Iris pigment epithelial cell (primary cell): ENCODE results near the gene NAA80.
"Not testable (repeated sequence)": the region's sequence is repeated elsewhere in the genome, so short reads cannot be mapped to it uniquely, and the experiment has no call there.

Experiments used
- DNase-seq: peaks from one replicate; pipeline ENCODE4 v3.0.0-alpha.2; 2011; ENCODE audit warnings: low read depth

NAA80 gene

DNA sequence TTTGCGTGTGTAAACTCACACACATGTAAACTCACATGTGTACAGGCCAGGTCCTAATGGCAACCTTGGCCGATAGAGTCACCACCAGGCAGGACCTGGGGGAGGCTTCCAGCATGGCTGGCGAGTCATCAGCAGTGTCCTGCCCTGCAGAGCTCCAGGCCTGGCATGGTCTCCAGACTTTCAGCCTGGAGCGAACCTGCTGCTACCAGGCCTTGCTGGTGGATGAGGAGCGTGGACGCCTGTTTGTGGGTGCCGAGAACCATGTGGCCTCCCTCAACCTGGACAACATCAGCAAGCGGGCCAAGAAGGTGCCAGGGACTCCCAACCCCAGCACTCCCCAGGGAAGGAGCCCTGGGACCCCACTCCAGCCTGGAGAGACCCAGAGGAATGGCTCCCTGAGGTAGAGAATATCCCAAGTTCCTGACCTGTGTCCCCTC, 29.2 kb downstream of the NAA80 start:
- no peak for DNase-seq

DNA sequence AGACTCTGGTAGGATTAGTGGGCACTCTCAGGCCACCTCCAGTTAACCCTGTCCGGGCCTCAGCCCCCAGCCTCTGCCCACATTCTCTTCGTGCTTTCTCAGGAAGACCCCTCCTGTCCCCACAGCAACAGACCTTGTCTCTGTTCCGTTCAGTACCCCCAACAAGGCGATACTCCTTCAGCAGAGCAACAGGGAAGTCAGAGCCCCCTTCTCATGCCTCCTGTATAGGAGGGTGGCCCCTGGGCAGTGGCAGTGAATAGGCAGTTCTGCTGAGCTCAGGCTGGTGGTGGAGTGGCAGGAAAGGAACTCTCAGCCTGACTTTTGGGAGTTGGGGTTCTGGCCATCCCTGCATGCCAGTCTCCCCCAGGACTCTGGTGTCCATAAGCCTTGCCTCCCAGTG, 29.7 kb downstream of the NAA80 start:
- DNase-seq: no peak

DNA sequence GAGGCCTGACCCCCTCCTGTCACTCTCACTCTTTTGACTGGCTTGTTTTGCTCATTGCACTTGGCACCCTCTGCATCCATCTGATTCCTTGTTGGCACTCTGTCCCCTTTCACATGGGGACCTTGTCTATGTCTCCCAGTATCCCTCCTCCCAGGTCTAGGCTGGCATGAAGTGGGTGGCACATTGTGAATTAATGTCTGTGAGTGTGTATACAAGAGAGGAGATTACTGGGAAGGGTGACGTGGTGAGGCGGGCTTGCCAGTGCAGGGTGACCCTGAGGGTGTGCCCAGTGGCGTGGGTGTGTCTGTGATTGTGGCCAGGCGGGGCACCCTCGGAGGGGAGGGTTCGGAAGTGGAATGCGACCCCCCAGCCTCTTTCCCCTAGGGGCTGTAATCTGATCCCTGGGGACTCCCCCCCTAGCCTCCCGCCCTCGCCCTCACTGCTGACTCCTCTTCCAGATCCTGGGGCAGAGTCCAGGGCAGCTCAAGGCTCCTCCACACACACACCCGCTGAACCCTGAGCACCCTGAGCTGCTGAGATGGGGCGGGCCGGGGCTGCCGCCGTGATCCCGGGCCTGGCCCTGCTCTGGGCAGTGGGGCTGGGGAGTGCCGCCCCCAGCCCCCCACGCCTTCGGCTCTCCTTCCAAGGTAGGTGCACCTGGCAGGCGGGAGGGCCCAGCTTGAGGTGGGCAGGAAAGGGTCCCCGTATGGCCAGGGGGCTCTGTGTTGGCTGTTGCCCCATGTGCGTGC, 30.3 kb downstream of the NAA80 start, which contains the start of gene SEMA3B:
Gene SEMA3B (plus strand): TSS at position 445 of the 749 bp plus-strand sequence. CDS start 94 bp downstream, at position 539.
- DNase-seq: no peak

DNA sequence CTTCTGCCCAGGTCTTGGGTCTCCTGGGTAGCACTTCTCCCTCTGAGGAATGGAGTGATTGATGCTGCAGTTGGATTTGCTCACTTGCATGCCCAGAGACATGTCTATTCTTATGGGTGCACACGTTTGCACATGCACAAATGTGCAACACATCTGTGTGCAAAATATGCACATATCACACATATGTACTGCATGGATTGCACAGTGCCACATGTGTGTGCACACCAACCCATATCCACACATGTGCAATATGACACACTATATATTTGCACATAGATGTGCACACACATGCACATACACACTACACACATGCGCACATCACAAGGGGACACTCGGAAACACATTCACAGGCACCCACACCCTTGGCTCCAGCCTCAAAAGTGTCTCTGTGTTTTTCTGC, 30.9 kb downstream of the NAA80 start:
- no peak for DNase-seq

DNA sequence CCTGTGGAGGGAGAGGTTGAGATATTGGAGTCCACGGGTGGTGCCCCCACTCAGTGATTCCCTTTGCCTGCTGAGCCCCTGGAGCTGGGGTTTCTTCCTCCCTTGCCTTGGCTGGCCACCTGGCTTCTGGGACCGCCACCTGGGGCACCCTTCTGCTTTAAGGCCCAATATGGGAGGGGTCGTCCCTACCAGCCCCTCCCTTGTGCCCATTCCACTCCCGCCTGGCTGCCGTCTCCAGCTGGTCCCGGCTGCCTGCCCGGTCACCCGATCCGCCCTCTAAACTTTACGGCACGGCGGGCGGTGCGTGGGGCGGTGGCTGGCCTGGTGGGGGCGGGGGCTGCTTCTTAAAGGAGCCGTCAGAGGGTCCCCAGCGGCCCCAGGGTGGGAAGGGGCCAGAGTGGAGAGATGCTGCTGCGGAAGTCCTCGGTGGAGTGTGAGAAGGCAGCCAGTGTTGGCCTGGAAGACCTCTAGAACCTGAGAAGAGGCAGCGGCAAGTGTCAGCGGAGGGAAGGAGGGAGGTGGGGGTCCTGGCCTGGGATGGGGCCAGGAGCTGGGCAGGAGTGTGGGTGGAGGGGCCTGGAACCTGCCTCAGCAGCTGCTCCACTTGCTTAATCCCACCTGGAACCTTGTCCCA, 31.8 kb downstream of the NAA80 start:
- DNase-seq: no peak

DNA sequence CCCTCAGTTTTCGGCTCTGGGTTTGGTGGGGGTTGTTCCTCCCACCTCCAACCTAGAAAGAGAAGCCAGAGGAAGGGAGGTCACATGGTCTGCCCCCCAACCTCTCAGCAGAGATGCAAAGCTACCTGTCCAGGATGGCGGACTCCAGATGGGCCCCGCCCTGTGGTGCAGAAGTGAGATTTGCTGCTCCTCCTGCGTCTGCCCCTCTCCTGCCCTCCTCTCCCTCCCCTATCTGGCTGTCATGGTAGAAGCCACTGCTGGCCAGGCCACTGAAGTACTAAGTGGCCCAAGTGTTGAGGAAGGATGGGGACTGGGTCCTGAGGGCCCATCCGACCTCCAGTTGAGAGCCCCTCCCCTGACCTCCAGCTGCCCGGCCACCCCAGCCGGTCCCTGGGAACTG, 32.4 kb downstream of the NAA80 start:
- DNase-seq: no peak

DNA sequence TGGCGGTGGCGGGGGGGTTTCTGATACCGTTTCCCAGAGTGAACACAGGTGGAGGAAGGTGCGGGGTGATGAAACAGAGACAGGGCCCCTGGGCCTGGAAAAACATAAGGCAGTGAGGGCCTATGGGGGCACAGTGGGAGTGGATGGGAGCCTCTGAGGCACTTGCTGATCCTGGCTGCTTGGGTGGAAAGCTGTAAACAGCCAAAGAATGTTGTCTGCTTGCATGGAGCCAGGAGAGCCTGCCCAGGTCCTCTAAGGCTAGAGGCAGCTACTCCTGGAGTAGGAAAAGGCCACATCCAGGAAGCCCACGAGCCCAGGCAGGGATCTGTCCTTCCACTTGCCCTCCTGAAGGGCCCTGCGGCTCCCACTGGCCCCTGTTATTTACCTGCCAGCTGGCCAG, 33.2 kb downstream of the NAA80 start:
- no peak for DNase-seq

DNA sequence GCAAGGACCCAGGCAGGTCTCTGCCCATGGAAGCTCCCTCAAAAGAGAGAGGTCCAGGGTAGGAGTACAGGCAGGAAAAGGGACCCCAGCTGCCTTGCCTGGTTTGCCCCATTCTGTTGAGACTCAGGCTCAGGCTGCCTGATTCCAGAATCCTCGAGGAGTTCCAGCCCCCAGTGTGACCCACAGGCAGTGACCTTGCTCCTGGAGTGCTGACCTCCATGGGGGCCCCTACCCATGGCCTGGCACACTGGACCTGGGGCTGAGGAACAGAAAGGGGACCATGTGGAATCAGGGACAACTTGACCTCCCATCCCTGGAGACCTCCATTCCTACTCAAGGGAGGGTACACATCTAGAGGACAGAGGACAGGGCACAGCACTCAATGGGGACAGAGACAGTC, 33.6 kb downstream of the NAA80 start:
- DNase-seq: no peak

DNA sequence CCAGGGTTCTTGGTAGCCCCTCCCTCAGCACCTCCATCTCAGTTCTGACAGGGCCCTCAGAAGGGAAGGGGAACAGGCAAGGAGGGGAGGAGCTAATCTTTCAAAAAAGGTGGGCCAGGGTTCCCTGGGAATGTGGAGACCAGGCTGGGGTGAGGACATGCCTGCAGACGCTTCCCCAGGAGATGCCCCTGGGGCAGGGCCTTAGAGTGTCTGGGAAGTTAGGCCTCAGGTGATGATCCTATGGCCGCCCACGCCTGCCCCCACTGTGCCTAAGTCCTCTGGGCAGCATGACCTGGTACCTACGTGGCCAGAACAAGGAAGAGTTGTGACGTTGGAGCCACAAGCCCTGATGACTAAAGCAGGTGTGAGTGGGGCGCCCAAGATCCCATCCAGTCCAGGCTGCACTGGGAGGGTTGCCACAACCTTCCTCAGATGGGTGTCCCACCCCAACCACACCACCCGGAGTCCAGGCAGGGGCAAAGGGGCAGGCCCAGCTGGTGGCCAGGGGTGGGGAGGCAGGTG, 34.2 kb downstream of the NAA80 start:
- DNase-seq: no peak

DNA sequence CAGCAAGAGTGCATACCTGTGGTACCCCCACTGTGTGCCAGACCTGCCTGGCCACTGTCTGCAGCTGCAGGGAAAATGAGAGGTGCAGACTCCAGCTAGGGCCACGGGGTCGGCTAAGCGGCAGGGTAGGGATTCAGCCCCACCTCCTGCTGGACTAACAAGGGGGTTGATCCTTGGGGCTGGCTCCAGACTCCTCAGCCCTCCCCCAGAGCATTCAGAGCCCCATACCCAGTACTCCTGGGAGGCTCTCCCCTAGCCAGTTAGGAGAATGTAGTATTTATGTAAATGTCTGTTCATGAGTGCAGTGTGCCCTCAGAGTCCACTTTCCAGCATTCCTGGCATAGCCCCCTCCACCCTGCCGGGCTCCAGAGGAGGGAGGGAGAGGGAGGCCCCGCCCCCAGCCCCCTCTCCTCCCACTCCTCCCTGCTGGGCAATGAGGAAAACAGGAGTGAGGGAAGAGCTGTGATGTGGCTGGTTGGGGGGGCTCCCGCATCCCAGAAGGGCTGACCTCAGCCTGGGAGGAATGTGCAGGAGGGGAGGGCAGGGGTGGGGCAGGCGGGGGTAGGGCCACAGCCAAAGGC, 34.7 kb downstream of the NAA80 start:
- DNase-seq: peak; percentile 81

DNA sequence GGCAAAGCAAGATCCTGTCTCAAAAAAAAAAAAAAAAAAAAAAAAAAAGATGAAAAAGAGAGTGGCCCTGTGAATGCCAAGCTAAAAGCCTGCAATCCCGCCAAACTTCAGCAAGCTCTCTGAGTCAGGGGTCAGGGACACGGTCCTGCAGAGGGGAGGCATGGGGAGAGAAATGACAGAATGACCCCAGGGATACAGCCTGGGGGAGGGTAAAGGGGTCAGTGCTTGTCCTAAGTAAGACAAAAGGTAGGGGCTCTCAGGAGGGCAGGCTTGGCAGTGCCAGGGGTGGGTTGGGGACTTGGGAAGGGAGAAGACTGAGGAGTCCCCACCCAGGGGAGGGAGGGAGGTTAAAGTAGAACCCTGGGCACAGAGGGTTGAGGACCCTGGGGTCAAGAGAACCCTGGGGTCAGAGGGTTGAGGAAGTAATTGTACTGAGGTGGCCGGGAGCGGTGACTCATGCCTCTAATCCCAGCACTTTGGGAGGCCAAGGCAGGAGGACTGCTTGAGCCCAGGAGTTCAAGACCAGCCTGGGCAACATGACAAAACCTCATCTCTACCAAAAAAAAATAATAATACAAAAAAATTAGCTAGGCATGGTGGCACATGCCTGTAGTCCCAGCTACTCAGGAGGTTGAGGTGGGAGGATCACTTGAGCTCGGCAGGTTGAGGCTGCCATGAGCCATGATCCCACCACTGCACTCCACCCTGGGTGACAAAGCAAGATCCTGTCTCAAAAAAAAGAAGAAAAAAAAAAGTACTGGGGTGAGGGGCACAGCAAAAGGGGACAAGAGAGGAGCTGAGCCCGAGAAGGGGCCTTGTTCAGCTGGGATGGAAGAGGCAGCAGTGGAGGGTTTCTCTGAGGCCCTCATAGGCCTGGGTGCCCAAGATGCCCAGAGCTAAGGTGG, 35.5 kb downstream of the NAA80 start:
- no peak for DNase-seq

DNA sequence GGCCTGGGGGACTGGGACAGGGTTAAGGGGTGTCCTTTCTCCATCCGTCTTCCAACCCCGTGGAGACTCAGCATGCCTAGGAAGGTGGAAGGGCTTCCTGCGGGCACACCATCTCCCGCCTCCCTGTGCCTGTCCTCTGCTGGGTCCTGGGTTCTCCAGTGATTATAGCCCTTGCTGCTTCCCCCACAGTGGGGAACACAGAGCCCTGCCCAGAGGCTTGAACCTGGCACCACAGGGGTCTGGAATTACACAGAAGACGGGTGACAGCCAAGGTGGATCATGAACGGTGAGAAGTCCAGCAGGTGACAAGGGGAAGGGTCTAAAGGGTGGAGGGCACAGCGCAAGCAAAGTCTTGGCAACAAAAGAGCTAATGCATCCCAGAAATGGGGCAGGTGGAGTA, 36.4 kb downstream of the NAA80 start:
- no peak for DNase-seq

DNA sequence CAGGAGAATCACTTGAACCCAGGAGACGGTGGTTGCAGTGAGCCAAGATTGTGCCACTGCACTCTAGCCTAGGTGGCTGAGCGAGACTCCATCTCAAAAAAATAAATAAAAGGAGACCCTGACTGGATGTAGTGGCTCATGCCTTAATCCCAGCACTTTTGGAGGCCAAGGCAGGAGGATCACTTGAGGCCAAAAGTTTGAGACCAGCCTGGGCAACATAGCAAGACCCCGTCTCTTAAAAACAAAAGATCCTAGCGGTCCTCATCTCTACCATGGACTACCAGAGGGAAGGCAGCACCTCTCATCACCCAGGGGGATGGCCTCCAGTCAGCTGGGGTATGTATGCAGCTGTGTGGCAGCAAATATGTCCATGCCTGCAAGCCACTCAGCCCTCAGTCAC, 37.0 kb downstream of the NAA80 start:
- DNase-seq: not testable (repeated sequence)

DNA sequence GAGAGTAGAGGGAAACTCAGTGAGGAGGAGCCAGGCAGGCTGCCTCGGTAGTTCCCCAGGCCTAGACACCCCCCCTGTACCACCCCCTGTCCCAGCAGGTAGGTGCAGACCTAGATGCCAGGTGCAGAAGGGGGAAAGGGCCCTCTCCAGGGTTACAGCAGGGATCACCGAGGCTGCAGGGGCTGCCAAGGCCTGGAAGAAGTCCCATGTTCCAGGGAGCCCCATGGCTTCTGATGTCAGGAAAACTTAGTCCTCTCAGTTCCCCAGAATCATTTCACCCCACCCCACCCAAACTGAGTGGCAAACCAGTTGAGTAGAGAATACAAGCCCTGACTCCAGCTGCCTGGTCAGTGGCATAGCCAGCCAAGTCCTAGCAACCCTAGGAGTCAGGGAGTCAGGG, 37.7 kb downstream of the NAA80 start:
- no peak for DNase-seq

DNA sequence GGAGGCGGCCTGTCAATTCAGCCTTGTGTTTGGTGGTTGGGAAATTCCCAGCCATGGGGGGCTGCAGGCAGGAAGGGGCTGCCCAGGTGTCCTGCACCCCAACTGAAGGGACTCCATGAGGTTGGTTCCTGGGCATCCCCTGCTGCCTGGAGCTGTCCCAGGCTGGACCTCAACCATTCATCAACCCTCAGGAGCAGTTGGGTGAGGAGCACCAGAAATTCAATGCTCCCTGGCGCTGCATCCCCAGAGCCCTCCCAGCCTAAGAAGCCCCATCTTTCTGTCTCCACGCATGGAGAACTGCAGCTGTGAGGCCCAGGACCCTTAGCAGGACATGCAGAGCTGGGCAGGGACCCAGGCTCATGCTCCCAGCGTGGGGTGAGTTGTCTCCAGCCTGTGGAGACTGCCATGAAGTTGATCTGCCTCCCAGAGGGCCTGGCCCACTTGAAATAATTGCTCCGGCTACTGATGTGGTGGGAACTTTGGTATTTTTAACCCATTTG, 38.2 kb downstream of the NAA80 start:
- DNase-seq: no peak

DNA sequence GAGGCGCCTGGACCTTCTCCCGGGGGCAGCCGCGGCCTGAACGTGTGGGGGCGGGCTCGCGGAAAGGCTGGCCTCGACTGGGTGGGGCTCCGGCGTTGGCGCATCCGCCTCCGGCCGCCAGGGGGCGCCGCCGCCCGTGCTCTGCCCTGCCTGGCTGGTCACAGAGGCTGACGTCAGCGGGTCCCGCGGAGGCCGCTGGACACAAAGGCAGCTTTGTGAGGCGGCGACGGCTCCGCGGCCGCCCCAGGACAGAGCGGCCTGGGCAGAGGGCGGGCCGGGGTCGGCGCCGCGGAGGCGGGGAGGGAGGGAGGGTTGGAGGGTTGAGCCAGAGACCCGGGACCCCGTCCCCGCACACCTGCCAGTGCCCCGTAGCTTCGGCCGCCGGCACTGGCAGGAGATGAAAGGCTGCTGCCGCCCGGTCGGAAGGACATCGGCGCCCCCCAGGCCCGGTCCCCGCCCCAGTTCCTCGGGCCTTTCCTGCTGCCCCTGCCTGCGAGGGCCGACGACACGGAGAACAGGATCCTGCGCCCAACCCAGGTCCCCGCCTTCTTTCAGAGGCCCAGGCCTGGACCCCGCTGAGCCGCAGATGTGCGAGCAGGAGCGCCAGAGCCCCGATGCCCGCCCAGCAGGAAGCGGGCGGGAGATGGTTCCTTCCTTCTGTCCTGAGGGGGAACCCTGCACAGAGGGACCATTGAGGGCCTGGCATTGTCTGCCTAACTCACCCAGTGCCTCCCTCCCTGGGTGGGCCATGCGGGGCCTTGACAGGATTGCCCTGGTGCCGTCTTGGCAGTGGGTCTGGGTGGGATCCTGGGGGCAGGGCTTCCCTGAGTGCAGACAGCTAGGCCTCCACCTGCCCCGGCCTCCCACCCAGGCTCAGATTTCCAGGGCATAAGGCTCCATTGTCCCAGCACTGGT, 38.9 kb downstream of the NAA80 start:
- peak; percentile 85 for DNase-seq

DNA sequence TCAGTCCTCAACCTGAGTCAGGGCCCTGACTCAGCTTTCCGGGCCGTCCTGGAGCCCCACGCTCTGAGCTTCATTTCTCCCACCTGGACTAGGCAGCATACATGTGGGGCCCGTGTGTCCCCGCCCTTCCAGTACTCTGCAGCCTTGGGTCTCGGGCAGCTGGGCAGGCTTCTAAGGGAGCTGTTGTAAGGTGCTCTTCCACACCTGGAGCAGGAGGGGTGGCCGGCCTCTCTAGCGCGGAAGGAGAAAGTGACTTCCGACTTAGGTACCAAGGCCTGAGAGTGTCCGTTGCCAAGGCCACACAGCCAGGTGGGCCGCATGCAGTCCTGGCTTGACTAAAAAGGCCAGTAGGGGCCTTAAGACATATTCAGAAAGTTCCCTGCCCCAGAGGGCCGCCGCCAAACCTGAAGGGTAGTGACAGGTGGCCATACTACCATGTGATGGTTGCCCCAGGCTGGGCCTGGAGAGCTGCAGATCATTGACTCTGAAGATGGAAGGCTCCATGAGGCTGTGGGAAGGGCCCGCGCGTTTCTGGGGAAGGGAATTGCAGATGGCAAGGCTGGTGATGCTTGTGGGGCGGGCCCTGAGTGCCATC, 39.7 kb downstream of the NAA80 start:
- no peak for DNase-seq

DNA sequence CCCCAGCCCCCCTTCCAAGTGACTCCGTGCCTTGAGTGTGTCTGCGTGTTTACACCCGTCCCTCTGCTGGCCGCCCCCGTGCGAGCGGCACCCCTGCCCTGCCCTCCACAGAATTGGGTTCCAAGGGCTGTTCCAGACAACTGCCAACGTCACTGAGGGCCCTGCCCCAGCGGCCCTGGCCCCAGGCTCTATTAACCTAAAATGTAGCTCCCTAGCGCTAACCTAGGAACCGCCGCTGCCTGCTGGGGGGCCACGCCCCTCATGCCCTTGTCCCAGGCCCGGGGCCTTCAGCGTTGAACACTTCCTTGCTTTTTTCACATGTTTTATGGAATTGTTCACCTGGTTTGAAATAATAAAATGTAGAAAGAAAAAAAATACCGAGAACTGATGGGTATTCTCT, 40.2 kb downstream of the NAA80 start:
- DNase-seq: no peak

DNA sequence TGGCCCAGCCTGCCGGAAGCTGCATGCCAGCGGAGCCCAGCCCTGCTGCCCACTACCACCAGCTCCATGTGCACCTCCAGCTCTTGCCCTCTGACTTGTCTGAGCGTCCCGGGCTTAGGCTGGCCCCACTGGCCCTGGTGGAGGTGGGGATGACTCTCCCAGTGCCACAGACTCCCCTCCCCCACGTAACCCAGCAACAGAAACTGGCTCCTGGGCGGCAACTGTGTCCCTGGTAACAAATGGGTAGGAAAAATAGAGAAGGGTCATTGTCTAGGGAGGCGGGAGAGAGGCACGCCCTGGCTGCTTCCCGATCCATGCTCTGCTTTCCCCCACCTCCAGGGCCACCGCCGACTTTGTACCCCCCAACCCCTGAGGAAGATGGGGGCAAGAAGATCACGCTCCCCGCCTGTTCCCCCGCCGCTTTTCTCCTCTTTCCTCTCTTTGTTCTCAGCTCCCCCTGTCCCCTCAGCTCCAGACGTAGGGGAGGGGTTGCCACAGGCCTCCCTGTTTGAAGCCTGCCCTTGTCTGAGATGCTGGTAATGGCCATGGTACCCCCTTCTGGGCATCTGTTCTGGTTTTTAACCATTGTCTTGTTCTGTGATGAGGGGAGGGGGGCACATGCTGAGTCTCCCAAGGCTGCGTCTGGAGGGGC, 41.0 kb downstream of the NAA80 start:
- DNase-seq: no peak
